Neural progenitor cell (in vitro differentiated cells): ENCODE results near the gene MEF2B. TPM values are rescaled to one million over a fixed set of nuclear protein-coding genes. Genes with fewer than 3 reads are reported as not detected.
"Not testable (repeated sequence)": the region's sequence is repeated elsewhere in the genome, so short reads cannot be mapped to it uniquely, and the experiment has no call there.

Experiments used
- DNase-seq: peaks from one replicate; pipeline ENCODE4 v3.0.0-alpha.2; 2016; ENCODE audit warnings: low spot score
- H2AFZ ChIP-seq: fragments of 200-600 bp; sonication (generic); replicated peaks from 2 replicates; pipeline ENCODE4 v1.6.1; 2016; ENCODE audit warnings: antibody characterized with exemption
- H3F3A ChIP-seq: fragments of 200-600 bp; sonication (generic); 2 replicates; pipeline ENCODE4 v1.6.1; 2016; ENCODE audit warnings: antibody characterized with exemption, low read depth
- H3K27ac ChIP-seq: fragments of 200-600 bp; sonication (generic); 2 replicates; pipeline ENCODE4 v1.5.1; 2016; ENCODE audit warnings: mild to moderate bottlenecking
- H3K27me3 ChIP-seq: fragments of 200-600 bp; sonication (generic); 2 replicates; pipeline ENCODE4 v1.6.1; 2016; ENCODE audit warnings: mild to moderate bottlenecking, moderate library complexity
- H3K36me3 ChIP-seq: fragments of 200-600 bp; sonication (generic); 2 replicates; pipeline ENCODE4 v1.5.1; 2016
- H3K4me1 ChIP-seq: fragments of 200-600 bp; sonication (generic); 2 replicates; pipeline ENCODE4 v1.6.1; 2016; ENCODE audit warnings: mixed run types
- H3K4me2 ChIP-seq: fragments of 200-600 bp; sonication (generic); 2 replicates; pipeline ENCODE4 v1.6.1; 2016
- H3K4me3 ChIP-seq: fragments of 200-600 bp; sonication (generic); 2 replicates; pipeline ENCODE4 v1.5.1; 2016
- H3K79me2 ChIP-seq: fragments of 200-600 bp; sonication (generic); 2 replicates; pipeline ENCODE4 v1.6.1; 2016; ENCODE audit warnings: low read depth
- H3K9ac ChIP-seq: fragments of 200-600 bp; sonication (generic); 2 replicates; pipeline ENCODE4 v1.6.1; 2016
- H3K9me3 ChIP-seq: fragments of 200-600 bp; sonication (generic); 2 replicates; pipeline ENCODE4 v1.5.1; 2016; ENCODE audit warnings: low read depth
- H4K20me1 ChIP-seq: fragments of 200-600 bp; sonication (generic); 2 replicates; pipeline ENCODE4 v1.6.1; 2016; ENCODE audit warnings: low read depth
- H3K27ac Mint-ChIP-seq: 3 replicates; pipeline ENCODE4 v1.8.0; 2021; ENCODE audit warnings: mixed read lengths
- H3K27me3 Mint-ChIP-seq: 2 replicates; pipeline ENCODE4 v1.8.0; 2022; ENCODE audit warnings: low read depth, mild to moderate bottlenecking, inconsistent platforms, moderate library complexity, mixed read lengths; ENCODE audit not compliant: insufficient read depth
- H3K36me3 Mint-ChIP-seq: 3 replicates; pipeline ENCODE4 v1.8.0; 2021; ENCODE audit warnings: mixed read lengths
- H3K4me1 Mint-ChIP-seq: 3 replicates; pipeline ENCODE4 v1.8.0; 2021; ENCODE audit warnings: mixed read lengths
- H3K4me3 Mint-ChIP-seq: 3 replicates; pipeline ENCODE4 v1.8.0; 2021; ENCODE audit warnings: mild to moderate bottlenecking, moderate library complexity, mixed read lengths
- H3K9me3 Mint-ChIP-seq: 3 replicates; pipeline ENCODE4 v1.8.0; 2020; ENCODE audit warnings: mixed read lengths
- CTCF ChIP-seq: fragments of 200-600 bp; sonication (generic); IDR thresholded peaks from 2 replicates; pipeline ENCODE4 v1.5.1; 2017; ENCODE audit warnings: antibody characterized with exemption, mild to moderate bottlenecking
- EZH2 ChIP-seq: fragments of 200-600 bp; sonication (generic); IDR thresholded peaks from 2 replicates; pipeline ENCODE4 v1.6.1; 2017; ENCODE audit warnings: antibody characterized with exemption, mild to moderate bottlenecking, moderate library complexity
- EZH2phosphoT487 ChIP-seq: fragments of 200-600 bp; sonication (generic); IDR thresholded peaks from 2 replicates; pipeline ENCODE4 v1.6.1; 2017; ENCODE audit warnings: antibody characterized with exemption
- total RNA-seq: library from RNA; depleted of rRNA; stranded (reverse); fragments of >200 nt; gene quantifications from 2 replicates; pipeline ENCODE4 v1.2.3, GENCODE V29; 2015; ENCODE audit warnings: low replicate concordance

MEF2B gene
- total RNA-seq, 1 donor from 2014 or later = not detected

DNA sequence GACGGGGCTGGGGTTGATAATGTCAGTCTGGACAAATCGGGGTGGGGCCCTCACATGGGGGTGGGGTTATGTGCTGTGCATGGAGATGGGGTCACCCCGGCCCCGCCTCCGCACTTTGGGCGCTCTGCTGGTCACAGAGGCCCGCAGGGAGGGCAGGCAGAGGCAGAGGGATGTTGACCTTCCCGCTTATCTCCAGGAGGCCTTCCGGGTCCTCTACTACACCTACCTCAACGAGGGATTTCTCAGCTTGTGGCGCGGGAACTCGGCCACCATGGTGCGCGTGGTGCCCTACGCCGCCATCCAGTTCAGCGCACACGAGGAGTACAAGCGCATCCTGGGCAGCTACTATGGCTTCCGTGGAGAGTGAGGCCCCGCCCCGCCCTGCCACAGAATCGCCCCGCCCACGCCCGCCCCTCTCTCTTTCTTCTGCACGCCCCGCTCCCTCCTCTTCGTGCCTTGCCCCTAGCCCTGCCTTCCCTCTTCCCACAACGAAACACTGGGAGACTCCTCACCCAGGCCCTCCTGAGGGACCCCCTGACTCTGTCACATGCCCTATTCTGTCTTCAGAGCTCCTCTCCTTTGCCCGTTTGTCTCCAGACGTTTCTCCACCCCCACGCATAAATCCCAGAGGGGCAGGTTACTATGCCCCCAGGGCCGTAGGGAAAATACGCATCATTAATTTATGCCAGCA lies 64.6 kb downstream of the MEF2B start:
- Mint-ChIP-seq H3K4me1 (peaks cover 20% of the 10 kb centered on the region), H3K27ac (peak overlapping the region; percentile 96), H3K9me3 (no peaks in the 10 kb centered on the region), H3K36me3 (no peaks in the 10 kb centered on the region), H3K4me3 (peak overlapping the region; percentile 84), H3K27me3 (peaks cover 3% of the 10 kb centered on the region)
- no peaks in the 10 kb centered on the region for H3K36me3 ChIP-seq
- no peaks in the 10 kb centered on the region for H4K20me1 ChIP-seq
- no peaks in the 10 kb centered on the region for H3K79me2 ChIP-seq
- H3K9ac ChIP-seq = no peak overlapping the region
- TF ChIP-seq EZH2phosphoT487 (no peak), CTCF (no peak), EZH2 (no peak)
- H3K4me3 ChIP-seq = peak overlapping the region; percentile 48
- H2AFZ ChIP-seq = peak overlapping the region; percentile 71
- H3K4me2 ChIP-seq = peak overlapping the region; percentile 84
- H3F3A ChIP-seq = peaks cover 5% of the 10 kb centered on the region
- peaks cover 5% of the 10 kb centered on the region for H3K27me3 ChIP-seq
- no peaks in the 10 kb centered on the region for H3K9me3 ChIP-seq
- no peak overlapping the region for H3K27ac ChIP-seq
- peak; percentile 94 for DNase-seq
- H3K4me1 ChIP-seq = peaks cover 13% of the 10 kb centered on the region

GRCh38 chr19:19103167-19103566 lies 66.9 kb downstream of the MEF2B start:
- Mint-ChIP-seq H3K27ac (no peak overlapping the region), H3K9me3 (no peaks in the 10 kb centered on the region), H3K4me3 (no peak overlapping the region), H3K27me3 (peaks cover 3% of the 10 kb centered on the region), H3K4me1 (peaks cover 19% of the 10 kb centered on the region), H3K36me3 (no peaks in the 10 kb centered on the region)
- H3K4me1 ChIP-seq = peaks cover 13% of the 10 kb centered on the region
- H3F3A ChIP-seq = peaks cover 5% of the 10 kb centered on the region
- H2AFZ ChIP-seq = no peak overlapping the region
- no peak overlapping the region for H3K27ac ChIP-seq
- H3K27me3 ChIP-seq = no peaks in the 10 kb centered on the region
- no peak overlapping the region for H3K4me2 ChIP-seq
- TF ChIP-seq CTCF = no peak
- TF ChIP-seq EZH2phosphoT487 = no peak
- TF ChIP-seq EZH2 = no peak
- no peak overlapping the region for H3K9ac ChIP-seq
- H4K20me1 ChIP-seq = no peaks in the 10 kb centered on the region
- H3K36me3 ChIP-seq = no peaks in the 10 kb centered on the region
- DNase-seq = no peak
- no peaks in the 10 kb centered on the region for H3K9me3 ChIP-seq
- H3K4me3 ChIP-seq = no peak overlapping the region
- H3K79me2 ChIP-seq = no peaks in the 10 kb centered on the region

DNA sequence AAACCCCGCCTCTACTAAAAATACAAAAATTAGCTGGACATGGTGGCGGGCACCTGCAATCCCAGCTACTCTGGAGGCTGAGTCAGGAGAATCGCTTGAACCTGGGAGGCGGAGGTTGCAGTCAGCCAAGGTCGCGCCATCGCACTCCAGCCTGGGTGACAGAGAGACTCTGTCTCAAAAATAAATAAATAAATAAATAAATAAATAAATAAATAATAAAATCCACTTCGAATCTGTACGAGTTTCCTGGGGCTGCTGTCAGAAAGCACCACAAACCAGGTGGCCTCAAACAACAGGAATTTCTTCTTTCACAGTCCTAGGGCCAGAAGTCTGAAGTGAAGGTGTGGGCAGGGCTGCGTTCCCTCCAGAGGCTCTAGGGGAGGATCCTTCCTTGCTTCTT lies 67.5 kb downstream of the MEF2B start:
- not testable (repeated sequence) for H3K9me3 Mint-ChIP-seq, H3K27ac Mint-ChIP-seq, H3K27ac ChIP-seq, H3K27me3 ChIP-seq, H3K79me2 ChIP-seq, DNase-seq, H3K36me3 Mint-ChIP-seq, H3K27me3 Mint-ChIP-seq, H3K4me3 Mint-ChIP-seq, H3F3A ChIP-seq, H3K4me2 ChIP-seq, H3K9ac ChIP-seq, H2AFZ ChIP-seq, H3K9me3 ChIP-seq, H3K36me3 ChIP-seq, H3K4me3 ChIP-seq, H4K20me1 ChIP-seq
- H3K4me1 Mint-ChIP-seq = peaks cover 19% of the 10 kb centered on the region
- peaks cover 13% of the 10 kb centered on the region for H3K4me1 ChIP-seq

- no peak for DNase-seq
- H3K27me3 ChIP-seq = no peaks in the 10 kb centered on the region
- no peaks in the 10 kb centered on the region for H3K9me3 Mint-ChIP-seq
- peaks cover 3% of the 10 kb centered on the region for H3K27me3 Mint-ChIP-seq
- H3K4me1 ChIP-seq = peaks cover 12% of the 10 kb centered on the region
- no peak overlapping the region for H3K4me3 Mint-ChIP-seq
- H3F3A ChIP-seq = peaks cover 5% of the 10 kb centered on the region
- no peak overlapping the region for H3K9ac ChIP-seq
- H3K9me3 ChIP-seq = no peaks in the 10 kb centered on the region
- H3K36me3 Mint-ChIP-seq = no peaks in the 10 kb centered on the region
- H3K4me2 ChIP-seq = no peak overlapping the region
- no peak overlapping the region for H3K4me3 ChIP-seq
- no peaks in the 10 kb centered on the region for H4K20me1 ChIP-seq
- no peak overlapping the region for H3K27ac ChIP-seq
- no peaks in the 10 kb centered on the region for H3K36me3 ChIP-seq
- TF ChIP-seq CTCF = no peak
- peaks cover 21% of the 10 kb centered on the region for H3K4me1 Mint-ChIP-seq
- H3K79me2 ChIP-seq = no peaks in the 10 kb centered on the region
- H2AFZ ChIP-seq = no peak overlapping the region
- no peak overlapping the region for H3K27ac Mint-ChIP-seq
Measured at GRCh38 chr19:19101540-19101939, 68.5 kb downstream of the MEF2B start.
